ENCODE results near the gene HOXB5. TPM values are rescaled to one million over a fixed set of nuclear protein-coding genes. Genes with fewer than 3 reads are reported as not detected.

Gene HOXB5
- total RNA-seq, 2 donors from 2014 or later, result 0.56 to 3.8 TPM

DNA sequence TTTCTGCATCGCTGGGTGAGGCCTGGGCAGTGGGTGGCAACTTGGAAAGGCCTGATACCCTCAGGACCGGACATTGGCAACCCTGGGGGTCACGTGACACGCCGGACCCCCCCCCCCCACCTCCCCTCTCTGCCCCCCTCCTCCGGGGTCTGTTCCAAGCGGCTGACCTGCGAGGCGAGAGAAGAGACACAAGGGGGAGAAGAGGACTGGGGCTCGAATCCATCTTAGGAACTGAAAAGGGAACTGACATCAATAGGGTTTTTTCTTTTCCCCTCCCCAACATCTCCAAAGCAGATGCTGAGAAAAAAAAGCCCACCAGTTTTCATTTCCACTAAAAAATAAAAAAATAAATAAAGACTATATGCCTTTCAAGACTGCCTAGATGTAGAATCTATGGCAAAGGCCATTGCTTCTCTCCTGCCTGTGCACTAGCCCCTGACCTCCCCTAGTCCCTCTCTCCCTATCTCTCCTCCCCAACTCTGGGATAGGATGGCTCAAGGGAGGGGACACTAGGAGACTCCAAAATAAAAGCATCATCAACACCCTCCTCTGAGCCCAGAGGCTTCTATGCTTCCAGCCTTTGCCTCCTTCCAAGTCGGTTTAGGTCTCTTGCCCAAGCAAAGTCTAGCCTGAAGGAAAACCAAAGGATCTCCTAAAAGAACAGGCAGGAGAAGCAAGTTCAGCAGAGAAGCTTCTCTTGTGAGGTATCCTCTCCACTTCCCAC is 41.0 kb downstream of the HOXB5 start:
- Histone ChIP-seq H3K4me3 (peak overlapping the region; percentile 84), H3K27ac (peak overlapping the region; percentile 91 to 96), H3K4me1 (ENCODE audit: control insufficient read depth in 1 of 2, low read depth in 2 of 2) (peaks cover 47 to 72% of the 10 kb centered on the region in 2 donors), H3K9me3 (no peaks in the 10 kb centered on the region), H3K27me3 (replicated peaks; ENCODE audit: insufficient read depth) (no peaks in the 10 kb centered on the region), H3K36me3 (peaks cover 9% of the 10 kb centered on the region)
- TF ChIP-seq, protein P1, sequence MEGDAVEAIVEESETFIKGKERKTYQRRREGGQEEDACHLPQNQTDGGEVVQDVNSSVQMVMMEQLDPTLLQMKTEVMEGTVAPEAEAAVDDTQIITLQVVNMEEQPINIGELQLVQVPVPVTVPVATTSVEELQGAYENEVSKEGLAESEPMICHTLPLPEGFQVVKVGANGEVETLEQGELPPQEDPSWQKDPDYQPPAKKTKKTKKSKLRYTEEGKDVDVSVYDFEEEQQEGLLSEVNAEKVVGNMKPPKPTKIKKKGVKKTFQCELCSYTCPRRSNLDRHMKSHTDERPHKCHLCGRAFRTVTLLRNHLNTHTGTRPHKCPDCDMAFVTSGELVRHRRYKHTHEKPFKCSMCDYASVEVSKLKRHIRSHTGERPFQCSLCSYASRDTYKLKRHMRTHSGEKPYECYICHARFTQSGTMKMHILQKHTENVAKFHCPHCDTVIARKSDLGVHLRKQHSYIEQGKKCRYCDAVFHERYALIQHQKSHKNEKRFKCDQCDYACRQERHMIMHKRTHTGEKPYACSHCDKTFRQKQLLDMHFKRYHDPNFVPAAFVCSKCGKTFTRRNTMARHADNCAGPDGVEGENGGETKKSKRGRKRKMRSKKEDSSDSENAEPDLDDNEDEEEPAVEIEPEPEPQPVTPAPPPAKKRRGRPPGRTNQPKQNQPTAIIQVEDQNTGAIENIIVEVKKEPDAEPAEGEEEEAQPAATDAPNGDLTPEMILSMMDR (IDR thresholded peaks at IDR 0.05), result no peak
- no peak for ATAC-seq (ENCODE audit: insufficient number of reproducible peaks, low FRiP score, low read depth)
- DNase-seq (ENCODE audit: low spot score), result no peak

DNA sequence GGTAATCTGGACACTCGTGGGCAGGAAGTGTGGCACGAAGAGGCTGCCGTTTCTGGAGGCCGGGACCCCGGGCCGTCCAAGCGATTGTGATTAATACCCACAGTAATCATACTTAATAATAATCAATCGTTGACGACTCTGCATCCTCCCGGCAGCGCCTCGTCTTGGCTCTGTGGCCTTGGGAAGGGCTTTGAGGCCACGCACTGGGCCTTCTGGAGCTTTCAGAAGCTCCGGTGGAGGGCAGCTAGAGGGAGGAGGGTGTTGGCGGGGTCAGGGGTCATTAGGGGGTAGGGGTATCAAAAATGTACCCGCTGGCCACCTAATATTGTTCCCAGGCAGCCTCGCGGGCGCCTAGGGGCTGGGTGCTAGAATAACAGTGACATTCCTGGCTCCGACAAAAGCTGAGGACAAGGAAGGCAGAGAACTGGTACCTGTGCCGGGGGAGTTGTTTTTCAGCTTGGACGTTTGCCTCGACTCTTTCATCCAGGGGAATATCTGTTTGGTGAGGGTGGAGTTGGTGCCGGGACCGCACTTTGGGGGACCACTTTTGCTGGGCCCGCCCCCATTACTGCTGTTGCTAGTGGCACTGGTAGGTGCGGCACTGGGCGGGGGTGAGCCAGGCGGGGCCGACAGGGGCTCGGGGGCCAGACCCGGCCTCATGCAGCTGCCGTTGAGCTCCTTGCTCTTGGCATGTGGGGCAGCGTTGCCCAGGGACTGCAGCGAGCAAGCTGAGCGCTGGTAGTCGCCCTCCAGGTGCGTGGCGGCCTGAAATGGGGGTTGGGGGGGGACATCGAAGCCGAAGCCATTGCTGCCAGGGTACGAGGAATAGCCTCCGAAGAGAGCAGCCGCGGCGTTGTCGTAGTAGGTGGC is 41.7 kb downstream of the HOXB5 start:
- TF ChIP-seq, protein P1 (IDR thresholded peaks at IDR 0.05), result no peak
- Histone ChIP-seq H3K4me3 (no peak overlapping the region), H3K36me3 (peaks cover 9% of the 10 kb centered on the region), H3K27ac (peak overlapping the region; percentile 49 to 73), H3K27me3 (replicated peaks; ENCODE audit: insufficient read depth) (no peaks in the 10 kb centered on the region), H3K9me3 (no peaks in the 10 kb centered on the region), H3K4me1 (ENCODE audit: control insufficient read depth in 1 of 2, low read depth in 2 of 2) (peaks cover 42 to 68% of the 10 kb centered on the region in 2 donors)
- ATAC-seq (ENCODE audit: insufficient number of reproducible peaks, low FRiP score, low read depth), result no peak
- DNase-seq (ENCODE audit: low spot score), result no peak

DNA sequence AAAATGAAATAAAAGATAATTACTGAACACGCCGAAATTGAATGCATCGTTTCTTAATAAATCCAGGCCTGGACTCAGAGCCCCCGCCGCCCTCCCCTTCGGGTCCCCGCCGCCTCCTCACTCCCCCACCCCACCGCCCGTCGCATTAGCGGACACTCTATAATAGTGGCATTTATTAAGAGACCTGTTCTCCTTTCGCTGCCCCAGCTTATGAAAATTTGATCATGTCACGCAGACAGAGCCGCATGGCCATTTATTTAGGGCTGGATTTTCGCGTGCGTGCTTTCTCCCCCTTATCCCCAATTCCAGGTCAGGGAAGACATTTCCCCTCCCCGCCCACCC is 42.4 kb downstream of the HOXB5 start:
- no peak for ATAC-seq (ENCODE audit: insufficient number of reproducible peaks, low FRiP score, low read depth)
- H3K27ac ChIP-seq, result peak overlapping the region in 1 of 2 donors; percentile 73
- peaks cover 9% of the 10 kb centered on the region for H3K36me3 ChIP-seq
- TF ChIP-seq, protein P1 (IDR thresholded peaks at IDR 0.05), result no peak
- peaks cover 37 to 68% of the 10 kb centered on the region in 2 donors for H3K4me1 ChIP-seq (ENCODE audit: control insufficient read depth in 1 of 2, low read depth in 2 of 2)
- H3K9me3 ChIP-seq, result no peaks in the 10 kb centered on the region
- no peaks in the 10 kb centered on the region for H3K27me3 ChIP-seq (replicated peaks; ENCODE audit: insufficient read depth)
- H3K4me3 ChIP-seq, result no peak overlapping the region
- DNase-seq (ENCODE audit: low spot score), result no peak

- Histone ChIP-seq H3K4me1 (ENCODE audit: control insufficient read depth in 1 of 2, low read depth in 2 of 2) (peaks cover 38 to 68% of the 10 kb centered on the region in 2 donors), H3K4me3 (no peak overlapping the region), H3K27me3 (replicated peaks; ENCODE audit: insufficient read depth) (no peaks in the 10 kb centered on the region), H3K36me3 (peaks cover 9% of the 10 kb centered on the region), H3K9me3 (no peaks in the 10 kb centered on the region), H3K27ac (peak overlapping the region; percentile 42 to 93)
- ATAC-seq (ENCODE audit: insufficient number of reproducible peaks, low FRiP score, low read depth) (no peak), DNase-seq (ENCODE audit: low spot score) (no peak)
- TF ChIP-seq, protein P1 (IDR thresholded peaks at IDR 0.05), result no peak
These were observed 42.9 kb downstream of the HOXB5 start for GRCh38 chr17:48550502-48551213.
